HG03045 (cell line): Measurements from ENCODE around the gene TRHDE.

Source experiments
- ATAC-seq: cut with Tn5 transposase; IDR thresholded peaks from one replicate; pipeline ENCODE4 v1.9.1; 2021; ENCODE audit warnings: mild to moderate bottlenecking, moderate library complexity; ENCODE audit not compliant: unreplicated experiment

The TRHDE gene

DNA sequence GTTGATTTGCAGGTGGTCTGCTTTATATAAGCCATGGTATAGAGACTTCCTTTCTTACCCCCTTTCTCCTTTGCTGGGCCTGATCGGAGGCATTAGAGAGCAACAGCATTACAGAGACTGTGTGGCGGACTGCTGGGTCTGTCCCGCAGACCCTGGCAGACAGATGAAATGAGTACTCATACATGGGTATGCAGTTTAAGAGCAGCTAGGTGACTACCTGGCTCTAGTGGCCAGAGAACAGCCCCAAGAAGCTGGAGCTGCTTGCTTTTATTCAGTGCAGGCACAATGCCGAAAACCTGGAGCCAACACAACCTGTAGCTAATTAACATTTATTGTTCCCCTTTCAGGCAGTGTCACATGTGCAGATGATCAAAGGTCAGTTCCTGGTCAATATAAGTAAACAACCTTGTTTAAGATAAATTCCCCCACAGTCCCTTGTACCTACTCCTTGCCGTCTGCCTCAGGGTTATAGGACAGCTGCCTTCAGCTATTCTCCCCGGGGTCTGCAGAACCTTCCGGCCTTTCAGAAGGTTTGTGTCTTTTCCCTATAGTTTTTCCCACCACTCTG, 160.0 kb downstream of the TRHDE start:
- no peak for ATAC-seq

DNA sequence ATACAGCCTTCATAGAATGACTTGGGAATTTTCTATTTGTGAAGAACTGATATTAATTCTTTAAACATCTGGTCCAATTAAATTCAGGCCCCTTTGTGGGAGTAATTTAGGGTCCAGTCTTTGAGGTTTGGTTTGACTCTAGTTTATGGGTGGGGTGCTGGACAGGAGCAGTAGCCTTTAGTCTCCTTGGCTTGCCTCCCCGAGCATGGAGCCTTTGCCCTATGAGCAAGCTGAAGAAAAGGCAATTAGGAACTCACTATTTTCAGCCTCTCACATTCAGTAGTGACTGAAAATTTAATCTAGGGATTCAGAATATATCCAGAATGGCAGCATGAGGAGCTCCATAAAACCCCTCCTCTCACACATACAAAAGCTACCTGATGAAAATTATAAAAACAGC, 161.1 kb downstream of the TRHDE start:
- no peak for ATAC-seq

DNA sequence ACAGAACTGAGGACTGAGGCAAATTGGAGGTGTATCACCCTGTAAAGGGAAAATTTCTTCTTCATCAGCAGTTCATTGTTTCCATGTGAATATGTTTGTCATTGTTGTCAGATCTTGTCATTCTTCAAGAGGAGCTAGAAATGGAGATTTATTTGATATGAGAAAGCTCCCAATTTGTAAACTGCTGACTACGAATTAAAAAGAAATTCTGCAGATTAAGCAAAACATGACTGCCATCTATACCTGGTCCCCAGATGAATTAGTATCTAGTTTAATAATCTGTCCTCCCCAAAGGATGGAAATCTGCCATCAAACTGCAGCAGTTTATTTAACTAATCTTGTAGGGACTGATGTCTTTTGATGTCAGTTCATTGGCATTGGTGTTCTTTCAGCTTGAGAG, 162.8 kb downstream of the TRHDE start:
- no peak for ATAC-seq

DNA sequence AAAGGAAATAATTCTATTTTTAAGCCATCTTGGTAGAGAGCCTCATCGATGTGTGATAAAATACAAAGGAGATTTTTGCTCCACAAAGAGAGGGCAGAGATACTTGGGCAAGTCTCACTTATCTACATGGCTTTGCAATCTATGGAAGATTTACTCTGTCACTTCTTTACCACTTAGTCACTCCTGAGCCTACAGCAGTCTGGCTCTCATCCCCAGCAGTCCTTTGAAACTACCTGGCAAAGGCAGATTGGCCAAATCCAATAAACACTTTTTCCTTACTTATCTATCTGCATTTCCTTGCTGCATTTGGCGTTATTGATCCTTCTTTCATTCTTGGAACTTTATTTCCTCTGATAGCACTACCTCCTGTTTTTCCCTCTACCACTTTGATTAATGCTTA, 170.0 kb downstream of the TRHDE start:
- ATAC-seq: no peak

DNA sequence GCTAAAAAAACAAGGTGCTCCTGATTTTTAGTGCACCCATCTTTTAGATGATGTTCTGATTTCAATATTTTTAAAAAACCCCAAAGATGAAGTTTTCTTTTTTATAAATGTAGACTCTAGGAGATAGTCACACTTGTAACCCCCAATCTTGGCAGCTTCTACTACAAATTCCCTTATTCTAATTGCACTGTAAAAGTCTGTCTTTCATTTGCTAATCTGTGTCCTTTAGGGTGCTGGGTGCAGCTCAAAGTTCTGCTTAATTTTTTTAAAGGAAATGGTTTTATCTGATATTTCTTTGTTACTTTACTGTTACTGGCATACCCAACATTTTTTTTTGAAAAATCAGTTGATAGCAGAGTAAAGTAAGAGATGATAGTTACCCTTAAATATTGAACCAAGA, 172.0 kb downstream of the TRHDE start:
- no peak for ATAC-seq

DNA sequence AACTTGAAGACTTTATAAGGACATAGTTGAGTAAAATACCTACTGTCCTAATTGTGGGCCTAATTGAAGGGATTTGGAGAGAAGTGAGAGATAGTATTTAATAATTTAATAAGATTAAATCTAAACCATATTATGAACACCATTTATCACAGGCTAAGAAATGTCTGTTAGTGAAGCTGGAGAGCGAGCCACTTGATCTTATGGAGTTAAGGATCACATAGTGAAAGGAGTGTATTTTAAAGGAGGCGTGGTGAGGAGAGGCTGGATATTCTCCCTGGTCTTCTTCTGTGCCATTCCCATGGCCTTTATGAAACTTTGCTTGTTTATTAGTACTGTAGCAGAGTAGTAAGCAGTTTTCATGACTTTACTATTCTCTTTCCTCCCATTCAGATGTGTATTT, 172.4 kb downstream of the TRHDE start:
- no peak for ATAC-seq

DNA sequence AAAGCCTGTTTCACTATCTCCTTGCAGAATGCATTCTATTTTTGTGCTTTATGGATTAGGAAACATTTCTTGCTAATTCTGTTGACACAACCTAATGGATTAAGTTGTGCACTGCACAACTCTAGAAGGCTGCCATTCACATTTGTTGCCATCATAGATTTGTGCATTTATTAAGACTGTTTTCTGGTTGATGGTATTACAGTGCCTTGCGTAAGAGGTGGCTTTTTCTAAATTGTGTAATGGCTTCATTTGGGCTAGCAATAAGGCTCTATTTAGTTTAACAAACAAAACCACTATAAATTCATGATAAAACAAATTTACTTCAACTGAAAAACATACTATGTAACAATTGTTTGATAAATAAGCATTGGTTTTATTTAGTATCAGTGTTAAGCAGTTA, 175.9 kb downstream of the TRHDE start:
- no peak for ATAC-seq

DNA sequence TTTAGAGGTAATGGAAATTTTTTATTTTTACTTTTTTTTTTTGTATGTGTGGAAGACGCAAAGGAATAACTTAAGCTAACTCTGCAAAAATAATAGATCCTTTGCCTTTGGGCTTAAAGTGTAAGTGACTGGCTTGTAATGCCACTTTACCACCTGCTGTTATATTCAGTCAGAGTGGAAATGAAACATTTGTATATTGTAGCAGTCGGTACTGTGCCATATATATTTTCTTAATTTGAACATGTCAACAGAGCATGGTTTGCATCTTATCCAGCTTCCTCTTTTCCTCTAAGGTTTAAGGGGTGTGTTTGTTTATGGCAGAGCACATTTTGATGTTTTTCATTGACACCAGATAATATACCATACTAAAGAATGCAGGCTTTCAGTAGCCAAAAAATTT, 176.6 kb downstream of the TRHDE start:
- ATAC-seq: no peak

DNA sequence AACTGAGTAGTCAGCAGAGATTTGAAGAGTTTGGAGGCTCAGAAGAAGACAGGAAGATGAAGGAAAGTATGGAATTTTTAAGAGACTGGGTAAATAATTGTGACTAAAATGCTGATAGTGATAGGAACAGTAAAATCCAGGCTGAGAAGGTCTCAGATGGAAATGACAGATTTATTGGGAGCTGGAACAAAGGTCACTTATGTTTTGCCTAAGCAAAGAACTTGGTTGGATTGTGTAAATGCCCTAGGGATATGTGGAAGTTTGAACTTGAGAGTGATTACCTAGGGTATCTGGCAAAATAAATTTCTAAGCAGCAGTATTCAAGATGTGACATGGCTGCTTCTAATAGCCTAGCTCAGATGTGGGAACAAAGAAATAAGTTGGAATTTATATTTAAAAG, 180.9 kb downstream of the TRHDE start:
- no peak for ATAC-seq

DNA sequence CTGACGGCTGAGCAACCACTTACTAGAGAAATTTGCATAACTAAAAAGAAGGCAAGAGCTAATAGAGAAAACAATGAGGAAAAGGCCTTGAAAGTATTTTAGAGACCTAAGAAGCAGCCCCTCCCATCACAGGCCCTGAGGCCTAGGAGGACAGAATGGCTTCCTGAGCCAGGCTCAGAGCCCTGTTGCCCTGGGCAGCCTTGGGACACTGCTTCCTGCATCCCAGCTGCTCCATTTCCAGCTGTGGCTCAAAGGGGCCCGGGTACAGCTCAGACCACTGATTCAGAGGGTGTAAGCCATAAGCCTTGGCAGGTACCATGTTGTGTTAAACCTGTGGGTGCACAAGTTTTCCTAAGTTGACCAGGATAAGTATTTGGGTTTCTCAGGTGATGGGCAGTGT, 181.4 kb downstream of the TRHDE start:
- no peak for ATAC-seq

DNA sequence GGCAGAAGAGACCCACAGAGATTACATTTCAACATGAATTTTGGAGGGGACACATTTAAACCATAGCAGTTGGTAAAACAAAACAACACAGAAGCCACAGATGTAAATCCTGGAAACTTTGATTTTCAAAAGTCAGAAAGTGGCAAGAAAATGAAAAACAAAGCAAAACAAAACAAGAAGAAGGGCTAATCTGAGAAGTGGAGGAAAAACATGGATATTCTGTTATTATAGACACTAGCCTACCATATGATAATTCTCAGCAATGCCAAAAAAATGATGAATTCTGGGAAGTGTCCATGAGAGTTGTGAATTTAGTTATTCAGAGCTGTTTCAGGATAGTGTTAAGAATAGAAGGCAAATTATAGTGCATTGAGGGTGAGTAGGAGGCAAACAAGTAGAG, 192.3 kb downstream of the TRHDE start:
- ATAC-seq: no peak

DNA sequence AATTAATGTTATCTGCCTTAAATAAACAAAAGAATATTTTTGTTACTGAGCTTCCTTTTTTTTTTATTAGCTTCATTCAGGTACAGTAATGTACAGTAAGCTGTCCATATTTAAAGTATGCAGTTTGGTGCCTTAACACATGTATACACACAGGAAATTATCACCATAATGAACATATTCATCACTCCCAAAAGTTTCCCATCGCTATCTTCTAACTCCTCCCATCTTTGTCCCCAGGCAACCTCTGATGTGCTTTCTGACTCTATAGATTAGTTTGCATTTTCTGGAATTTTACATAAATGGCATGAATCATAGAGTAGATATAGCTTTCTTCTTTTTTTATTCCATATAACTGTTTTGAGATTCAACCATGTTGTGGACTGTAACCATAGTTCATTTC, 193.0 kb downstream of the TRHDE start:
- no peak for ATAC-seq

DNA sequence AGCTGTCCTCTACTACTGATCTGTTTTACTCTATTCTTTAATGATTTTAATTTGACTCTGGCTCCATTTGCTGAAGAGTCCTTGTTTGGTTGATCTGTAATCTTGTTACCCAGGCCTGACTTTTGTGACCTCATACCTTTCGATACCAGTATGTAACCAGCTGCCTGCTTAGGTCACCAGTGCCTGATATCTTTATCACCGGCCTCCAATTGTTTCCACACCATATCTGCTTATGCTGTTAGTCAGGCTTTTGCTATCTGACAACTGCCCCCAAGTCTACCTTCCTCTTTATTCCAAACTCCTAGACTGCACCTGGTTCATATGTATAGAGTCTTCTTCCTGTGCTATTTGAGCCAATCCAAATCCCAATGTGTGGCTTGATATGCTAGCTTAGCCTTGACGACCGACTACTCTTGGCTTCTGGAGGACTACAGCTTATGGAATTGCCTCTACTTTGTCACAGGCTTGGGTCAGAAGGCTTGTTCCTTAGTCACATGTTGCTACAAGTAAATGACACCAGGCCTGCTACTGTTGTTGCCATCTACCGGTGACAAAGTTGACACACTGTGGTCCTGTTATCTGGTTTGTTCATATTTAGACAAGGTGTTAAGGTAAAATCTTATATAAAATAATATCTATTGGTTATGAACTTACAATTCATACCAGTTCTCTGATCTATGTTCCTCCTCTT, 193.9 kb downstream of the TRHDE start:
- ATAC-seq: no peak

DNA sequence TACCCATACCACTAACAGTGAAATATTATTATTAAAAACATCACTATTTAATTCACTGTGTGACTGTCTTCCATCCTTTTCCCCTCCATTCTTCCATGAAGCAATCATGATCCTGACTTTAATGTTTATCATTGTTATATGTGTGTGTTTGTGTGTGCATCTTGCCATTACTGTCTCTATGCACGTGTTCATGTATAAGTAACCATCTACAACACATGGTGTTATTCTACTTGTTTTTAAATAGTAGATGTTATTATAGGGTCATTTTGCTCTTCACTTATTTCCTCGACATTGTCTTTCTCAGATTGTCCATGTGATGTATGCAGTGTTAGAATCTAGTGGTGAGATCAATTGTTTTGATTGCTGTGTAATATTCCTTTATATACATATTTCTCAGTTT, 195.8 kb downstream of the TRHDE start:
- ATAC-seq: no peak

DNA sequence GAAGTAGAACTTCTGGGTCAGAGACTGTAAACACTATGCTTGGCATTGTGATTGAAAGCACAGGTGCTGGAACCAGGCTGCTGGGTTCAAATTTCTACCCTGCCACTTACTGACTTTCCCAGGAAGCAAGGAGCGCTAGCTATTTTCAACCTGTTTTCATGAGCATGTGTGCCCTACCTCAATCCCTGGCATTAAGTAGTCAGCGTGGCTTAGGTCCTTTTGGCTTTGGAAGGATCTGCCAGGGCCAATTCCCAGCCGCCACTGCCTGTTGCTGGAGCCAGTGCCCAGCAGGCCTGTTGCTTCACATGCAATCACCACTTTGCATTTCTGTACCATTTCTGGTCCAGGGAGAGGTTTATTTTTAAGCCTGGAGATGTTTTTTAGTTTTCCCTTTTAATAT, 196.3 kb downstream of the TRHDE start:
- no peak for ATAC-seq

DNA sequence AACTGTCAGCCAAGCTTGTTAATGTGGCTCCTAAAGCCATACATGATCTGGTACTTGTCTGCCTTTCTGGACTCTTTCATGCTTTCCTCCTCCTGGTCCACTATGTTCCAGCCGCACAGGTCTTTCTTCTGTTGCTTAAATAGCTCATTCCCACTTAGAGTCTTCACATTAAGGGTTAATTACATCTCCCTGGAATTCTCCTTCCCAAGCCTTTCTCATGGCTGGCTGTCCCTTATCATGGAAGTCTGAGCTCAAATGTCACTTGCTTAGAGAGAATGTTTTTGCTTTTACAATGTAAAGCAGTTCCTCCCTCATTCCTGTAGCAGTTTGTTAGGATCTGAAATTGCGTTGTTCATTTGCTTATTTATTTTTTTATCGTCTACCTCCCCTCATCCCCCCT, 199.6 kb downstream of the TRHDE start:
- ATAC-seq: no peak

DNA sequence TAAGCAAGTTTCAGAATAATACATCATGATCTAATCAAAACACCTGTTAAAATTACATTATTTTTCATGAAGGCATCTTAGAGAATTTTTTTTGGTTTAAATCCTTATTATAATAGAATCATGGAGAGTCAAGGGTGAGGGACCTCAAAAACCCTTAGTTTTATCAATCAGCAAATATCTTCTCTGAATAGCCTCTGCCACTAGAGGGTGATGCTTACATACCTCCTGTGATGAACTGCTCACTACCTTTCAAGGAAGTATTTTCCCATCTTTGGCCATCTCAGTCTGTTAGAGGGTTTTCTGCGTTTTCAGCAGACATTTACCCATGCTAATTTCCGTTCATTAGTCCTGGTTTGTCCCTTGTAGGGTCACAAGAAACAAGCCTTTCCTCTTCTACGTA, 200.2 kb downstream of the TRHDE start:
- no peak for ATAC-seq

DNA sequence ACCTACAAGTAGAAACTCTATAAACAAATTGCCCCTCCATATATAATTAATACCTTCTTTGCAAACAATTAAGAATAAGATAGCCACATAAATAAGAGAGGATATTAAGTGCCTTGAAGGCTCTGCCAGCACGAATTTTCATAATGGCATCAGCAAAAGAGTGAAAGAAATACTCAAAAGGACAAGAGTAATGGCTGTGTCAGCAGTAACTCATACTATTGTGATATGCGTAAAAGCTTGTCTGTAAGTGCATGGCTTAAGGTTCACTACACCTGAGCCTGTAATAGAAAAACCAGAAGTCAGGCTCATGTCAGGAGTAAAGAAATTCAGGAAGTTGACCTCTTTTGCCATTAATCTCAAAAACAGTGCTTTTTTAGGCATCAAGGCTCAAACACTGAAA, 204.1 kb downstream of the TRHDE start:
- no peak for ATAC-seq

DNA sequence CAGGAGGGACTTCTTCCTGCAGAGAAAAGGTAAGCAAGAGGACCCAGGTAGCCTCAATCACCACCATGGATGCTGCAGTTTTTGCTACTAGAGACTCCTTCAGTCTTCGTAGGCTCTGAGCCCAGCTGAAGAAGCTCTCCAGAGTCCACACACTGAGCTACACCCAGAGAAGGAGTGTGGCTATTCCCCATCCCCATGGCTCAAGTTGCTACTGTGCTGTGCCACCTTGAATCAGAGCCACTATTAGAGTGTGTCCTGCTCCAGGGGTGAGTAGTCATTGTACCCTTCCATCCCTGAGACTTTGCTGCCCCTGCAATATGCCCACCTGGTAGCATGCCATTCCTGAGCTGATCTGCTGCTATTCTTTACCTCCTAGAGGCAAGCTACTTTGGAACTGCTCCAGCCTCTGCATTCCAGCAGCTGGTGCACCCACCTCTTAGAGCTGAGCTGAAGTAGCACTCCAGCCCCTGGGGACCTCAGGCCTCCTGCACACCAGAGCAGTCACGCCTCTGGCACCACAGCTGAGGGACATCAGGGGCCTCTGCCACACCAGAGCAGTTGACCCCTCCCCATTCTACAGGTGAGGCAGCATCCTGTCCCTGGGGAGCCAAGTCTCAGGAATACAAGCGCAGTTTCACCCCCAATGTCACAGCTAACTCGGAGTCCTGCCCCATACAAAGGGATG, 213.0 kb downstream of the TRHDE start:
- ATAC-seq: no peak

DNA sequence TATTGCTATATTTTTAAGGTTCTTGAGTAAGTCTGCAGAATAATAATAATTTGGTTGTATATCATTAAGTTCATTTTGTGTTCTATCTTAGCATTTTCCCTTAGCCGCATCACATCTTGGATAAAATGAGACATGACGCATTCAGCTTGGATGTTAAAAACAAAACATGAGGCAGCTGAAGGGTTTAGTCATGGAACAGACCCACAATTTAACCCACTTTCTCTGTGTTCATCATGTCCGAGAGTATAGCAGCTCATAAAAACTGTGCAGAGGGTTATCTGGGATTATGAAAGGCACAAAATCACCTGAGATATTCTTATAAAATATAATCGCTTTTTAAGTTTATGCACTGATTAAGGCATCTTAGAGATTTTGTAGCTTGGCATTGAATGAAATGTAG, 219.3 kb downstream of the TRHDE start:
- no peak for ATAC-seq

DNA sequence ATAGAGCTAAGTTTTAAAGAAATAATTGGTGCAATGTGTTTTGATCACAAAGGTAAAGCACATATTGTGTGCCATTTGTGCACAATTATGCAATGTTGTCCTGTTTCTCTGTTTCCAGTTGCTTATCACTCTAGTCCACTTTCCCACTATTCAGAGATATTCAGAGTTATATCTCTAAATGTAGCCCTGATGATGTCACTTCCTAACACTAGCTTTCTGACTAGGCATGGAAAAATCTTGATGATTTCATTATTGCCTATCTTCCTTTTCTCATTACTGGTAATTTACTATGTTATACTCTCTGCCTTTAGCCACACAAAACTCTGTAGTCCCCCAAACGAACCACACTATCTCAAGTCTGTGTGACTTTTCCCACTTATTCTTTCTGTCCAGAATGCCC, 221.2 kb downstream of the TRHDE start:
- ATAC-seq: no peak

DNA sequence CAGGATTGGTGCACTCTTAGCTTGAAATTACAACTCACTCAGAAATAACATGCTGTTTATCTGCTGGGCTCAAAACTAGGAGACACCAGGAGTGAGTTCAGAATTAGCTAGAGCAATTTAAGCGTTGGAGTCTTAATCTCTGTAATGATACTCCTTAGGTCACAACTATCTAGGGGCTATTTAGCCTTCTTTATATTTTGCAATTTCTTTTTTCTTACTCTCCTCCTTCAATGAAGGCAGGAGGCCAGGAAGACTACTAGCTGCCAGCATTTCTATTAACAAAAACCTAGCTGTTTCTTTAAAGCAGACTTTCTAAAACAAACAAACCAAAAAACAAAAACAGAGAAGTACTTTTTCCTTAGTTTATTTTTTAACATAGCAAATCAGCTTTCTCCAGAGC, 226.2 kb downstream of the TRHDE start:
- no peak for ATAC-seq

DNA sequence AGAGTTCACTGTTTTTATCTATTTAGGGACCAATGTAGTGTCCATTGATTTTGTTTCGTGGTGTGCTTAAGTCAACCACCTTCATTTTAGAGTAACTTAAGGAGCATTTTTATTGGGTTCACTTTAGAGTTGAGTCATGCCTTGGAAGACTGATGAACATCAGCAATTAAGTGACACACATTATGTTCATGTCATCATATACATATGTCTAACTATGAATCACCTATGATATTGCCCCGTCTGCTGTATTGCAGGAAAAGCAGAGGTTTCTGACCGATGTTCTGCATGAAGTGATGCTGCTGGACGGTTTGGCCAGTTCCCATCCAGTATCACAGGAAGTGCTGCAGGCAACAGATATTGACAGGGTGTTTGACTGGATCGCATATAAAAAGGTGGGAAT, 227.1 kb downstream of the TRHDE start:
- no peak for ATAC-seq
